Body of pancreas (tissue), 4 donors: ENCODE data around the gene GP9.

Source experiments
- CTCF ChIP-seq, 7 experiments: fragments of 450-650 bp in 4 of 7; fragments of 200-600 bp in 3 of 7; sonication (generic) in 3 of 7; IDR thresholded peaks; one replicate each; pipeline ENCODE4 v1.5.1; 2016 to 2019; ENCODE audit warnings: antibody characterized with exemption in 7 of 7
- POLR2A ChIP-seq, 3 donors: fragments of 450-650 bp; IDR thresholded peaks; one replicate each; pipeline ENCODE4 v1.6.1; 2016; ENCODE audit warnings: antibody characterized with exemption in 3 of 3, mild to moderate bottlenecking in 2 of 3

DNA sequence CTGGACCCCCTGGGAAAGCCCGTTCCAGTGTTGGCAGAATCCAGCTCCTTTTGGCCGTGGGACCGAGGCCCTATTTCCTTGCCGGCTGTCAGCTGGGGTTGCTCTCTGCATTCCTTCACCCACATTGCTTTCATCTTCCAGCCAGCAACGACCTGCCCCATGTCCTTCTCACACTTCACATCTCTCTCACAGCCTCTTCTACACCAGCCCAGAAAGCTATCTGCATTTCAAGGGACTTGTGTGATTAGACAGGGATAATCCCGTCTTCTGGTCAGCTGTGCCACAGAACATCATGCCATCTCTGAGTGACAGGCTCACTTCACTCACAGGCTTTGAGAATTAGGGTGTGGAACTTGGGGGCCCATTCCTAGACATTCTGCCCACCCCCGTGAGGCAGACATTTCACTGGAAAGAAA is 43.1 kb upstream of the GP9 start:
- TF ChIP-seq CTCF (IDR thresholded peaks at IDR 0.05) (no peak), POLR2A (IDR thresholded peaks at IDR 0.05) (no peak)
